Lung (tissue), 12 donors: Measurements from ENCODE around the gene GPC5. TPM values are rescaled to one million over a fixed set of nuclear protein-coding genes. Genes with fewer than 3 reads are reported as not detected.

ENCODE experiments used
- ATAC-seq: fragments of 200-7000 bp; cut with Tn5 transposase; one replicate; pipeline ENCODE4 v1.9.1; 2020; ENCODE audit warnings: moderate number of reproducible peaks; ENCODE audit not compliant: insufficient read depth, low FRiP score
- DNase-seq, 3 donors: peaks; one replicate each; pipeline ENCODE4 v3.0.0-alpha.2; 2013 to 2017
- H3K27ac ChIP-seq, 2 donors: one replicate each; pipeline ENCODE4 v1.5.1; 2013; ENCODE audit warnings: mild to moderate bottlenecking in 2 of 2, moderate library complexity in 2 of 2, control low read depth in 1 of 2, inconsistent platforms in 1 of 2, low read depth in 1 of 2, low read length in 1 of 2
- H3K27me3 ChIP-seq, 3 donors: one replicate each; pipeline ENCODE4 v1.5.1; 2013; ENCODE audit warnings: low read length in 2 of 3; ENCODE audit not compliant: control insufficient read depth in 3 of 3, insufficient read depth in 3 of 3
- H3K36me3 ChIP-seq, 4 donors: one replicate each; pipeline ENCODE4 v1.5.1; 2013; ENCODE audit warnings: low read length in 4 of 4, mild to moderate bottlenecking in 1 of 4, moderate library complexity in 1 of 4; ENCODE audit not compliant: control insufficient read depth in 4 of 4, insufficient read depth in 4 of 4
- H3K4me1 ChIP-seq, 5 donors: one replicate each; pipeline ENCODE4 v1.5.1; 2013; ENCODE audit warnings: low read length in 5 of 5, mild to moderate bottlenecking in 2 of 5, moderate library complexity in 1 of 5; ENCODE audit not compliant: control insufficient read depth in 5 of 5, insufficient read depth in 5 of 5
- H3K4me3 ChIP-seq: one replicate; pipeline ENCODE4 v1.5.1; 2013; ENCODE audit warnings: mild to moderate bottlenecking, control low read depth, moderate library complexity
- H3K9ac ChIP-seq, 2 donors: one replicate each; pipeline ENCODE4 v1.5.1; 2013; ENCODE audit warnings: low read length in 2 of 2, control low read depth in 1 of 2; ENCODE audit not compliant: insufficient read depth in 1 of 2
- H3K9me3 ChIP-seq, 4 donors: one replicate each; pipeline ENCODE4 v1.5.1; 2013; ENCODE audit warnings: low read length in 3 of 4, mild to moderate bottlenecking in 1 of 4, moderate library complexity in 1 of 4; ENCODE audit not compliant: control insufficient read depth in 4 of 4, insufficient read depth in 3 of 4
- WGBS, 2 donors: extraction: QIAGEN DNeasy Blood & Tissue Kit; methylation state at CpG; one replicate each; pipeline ENCODE4 v1.1.7; 2013; 5-methylcytosine and 5-hydroxymethylcytosine counted together
- polyA plus RNA-seq, 2 donors: library from polyadenylated mRNA; stranded (reverse); fragments of 200-250 nt; gene quantifications; one replicate each; pipeline ENCODE4 v1.2.1, GENCODE V29; 2013
- total RNA-seq, 2 donors: library from RNA; depleted of rRNA in 1 of 2; stranded (reverse); fragments of >200 nt in 1 of 2; gene quantifications; one replicate each; pipeline ENCODE4 v1.2.1, GENCODE V29; 2014 to 2021
- TF ChIP-seq, protein P1 (sequence below): IDR thresholded peaks from 2 replicates; pipeline ENCODE4 v1.5.1; 2012; ENCODE audit warnings: mild to moderate bottlenecking; ENCODE audit errors: control extremely low read depth, extremely low read depth
- donor health status: control.
- donor health status: control.
- donor health status: Bipolar disorder and iron deficiency.
- donor health status: healthy.
- donor health status: DM: yes; HTN: yes; CAD: no.

GPC5 gene
- total and polyA plus RNA-seq, 4 donors = 0.55 to 37.3 (median 4.4) TPM

DNA sequence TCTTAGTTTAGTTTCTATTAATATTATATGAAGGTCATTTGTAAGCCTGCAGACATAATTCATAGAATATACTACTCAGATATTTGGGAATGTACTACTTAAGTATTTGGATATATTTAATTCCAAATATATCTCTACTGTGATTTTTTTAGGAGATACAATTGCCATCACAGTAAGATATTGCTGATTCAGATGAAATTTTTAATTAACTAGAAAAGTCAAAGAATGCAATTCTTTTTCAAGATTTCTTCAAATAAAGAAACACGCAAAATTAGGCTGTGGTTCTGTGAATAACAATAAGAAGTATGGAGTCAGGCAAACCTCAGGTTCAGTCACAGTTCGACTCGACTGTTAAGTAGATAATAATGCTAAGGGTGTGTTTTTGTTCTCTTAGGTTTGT lies 1277.8 kb downstream of the GPC5 start:
- H3K27me3 ChIP-seq = no peaks in the 10 kb centered on the region
- TF ChIP-seq, protein P1, sequence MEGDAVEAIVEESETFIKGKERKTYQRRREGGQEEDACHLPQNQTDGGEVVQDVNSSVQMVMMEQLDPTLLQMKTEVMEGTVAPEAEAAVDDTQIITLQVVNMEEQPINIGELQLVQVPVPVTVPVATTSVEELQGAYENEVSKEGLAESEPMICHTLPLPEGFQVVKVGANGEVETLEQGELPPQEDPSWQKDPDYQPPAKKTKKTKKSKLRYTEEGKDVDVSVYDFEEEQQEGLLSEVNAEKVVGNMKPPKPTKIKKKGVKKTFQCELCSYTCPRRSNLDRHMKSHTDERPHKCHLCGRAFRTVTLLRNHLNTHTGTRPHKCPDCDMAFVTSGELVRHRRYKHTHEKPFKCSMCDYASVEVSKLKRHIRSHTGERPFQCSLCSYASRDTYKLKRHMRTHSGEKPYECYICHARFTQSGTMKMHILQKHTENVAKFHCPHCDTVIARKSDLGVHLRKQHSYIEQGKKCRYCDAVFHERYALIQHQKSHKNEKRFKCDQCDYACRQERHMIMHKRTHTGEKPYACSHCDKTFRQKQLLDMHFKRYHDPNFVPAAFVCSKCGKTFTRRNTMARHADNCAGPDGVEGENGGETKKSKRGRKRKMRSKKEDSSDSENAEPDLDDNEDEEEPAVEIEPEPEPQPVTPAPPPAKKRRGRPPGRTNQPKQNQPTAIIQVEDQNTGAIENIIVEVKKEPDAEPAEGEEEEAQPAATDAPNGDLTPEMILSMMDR = no peak
- WGBS, 2 donors = 83 to 84% methylated on average over 3 of the region's 3 CpGs

DNA sequence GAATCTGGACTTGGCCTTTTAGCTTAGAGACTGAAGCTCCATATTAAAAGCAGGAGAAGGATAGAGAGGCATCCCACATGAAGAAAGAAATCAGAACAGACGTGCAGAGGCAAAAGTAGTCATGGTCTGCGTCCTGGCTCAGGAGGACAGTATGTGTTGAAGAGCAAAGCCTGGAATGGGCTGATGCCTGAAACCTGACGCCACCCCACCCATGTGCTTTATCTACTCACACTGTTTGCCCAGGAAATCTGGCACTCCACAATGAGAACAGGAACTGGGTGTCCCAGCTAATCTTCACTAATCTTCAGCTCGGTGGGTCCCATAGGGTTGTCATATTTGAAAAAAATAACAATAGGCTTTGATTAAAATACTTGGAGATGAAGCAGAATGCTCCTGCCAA lies 1279.2 kb downstream of the GPC5 start:
- ATAC-seq (no peak), DNase-seq (no peak)
- no peaks in the 10 kb centered on the region for H3K4me1 ChIP-seq
- TF ChIP-seq, protein P1 = no peak
- H3K4me3 ChIP-seq = no peak overlapping the region
- H3K27me3 ChIP-seq = no peaks in the 10 kb centered on the region
- no peaks in the 10 kb centered on the region for H3K9me3 ChIP-seq
- no peak overlapping the region for H3K9ac ChIP-seq
- no peak overlapping the region for H3K27ac ChIP-seq
- no peaks in the 10 kb centered on the region for H3K36me3 ChIP-seq
- 55 to 65% methylated on average over 4 of the region's 4 CpGs for WGBS, 2 donors

More for the DNA sequence above, 1277.8 kb downstream of the GPC5 start:
- Histone ChIP-seq H3K9ac (no peak overlapping the region), H3K36me3 (no peaks in the 10 kb centered on the region), H3K27ac (no peak overlapping the region), H3K9me3 (no peaks in the 10 kb centered on the region), H3K4me1 (no peaks in the 10 kb centered on the region), H3K4me3 (no peak overlapping the region)
- no peak for ATAC-seq
- no peak for DNase-seq

DNA sequence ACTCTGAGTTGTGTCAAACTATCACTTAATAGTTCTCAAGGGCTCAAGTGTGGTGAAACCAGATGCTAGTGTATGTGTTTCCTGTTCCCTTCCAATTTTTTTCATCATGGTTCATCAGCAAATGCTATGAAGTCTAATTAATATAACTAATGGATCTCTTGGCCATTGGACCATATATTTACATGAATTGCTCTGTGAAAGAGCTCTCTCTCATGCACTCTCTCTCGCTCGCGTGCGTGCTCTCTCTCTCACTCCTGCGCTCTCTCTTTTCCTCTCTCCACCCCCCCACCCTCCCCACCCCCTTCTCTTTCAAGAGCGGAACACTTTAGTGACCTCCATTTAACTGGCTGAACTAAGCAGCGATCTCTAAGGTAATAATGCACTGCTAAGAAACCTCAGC lies 1281.2 kb downstream of the GPC5 start:
- Histone ChIP-seq H3K36me3 (no peaks in the 10 kb centered on the region), H3K4me3 (no peak overlapping the region), H3K9me3 (no peaks in the 10 kb centered on the region), H3K27ac (no peak overlapping the region), H3K9ac (no peak overlapping the region), H3K4me1 (no peaks in the 10 kb centered on the region), H3K27me3 (no peaks in the 10 kb centered on the region)
- ATAC-seq (no peak), DNase-seq (no peak)
- TF ChIP-seq, protein P1 = no peak
- 93 to 95% methylated on average over 7 of the region's 7 CpGs for WGBS, 2 donors

GRCh38 chr13:92681239-92681638 lies 1282.8 kb downstream of the GPC5 start:
- TF ChIP-seq, protein P1 = no peak
- 78 to 80% methylated on average over 4 of the region's 4 CpGs for WGBS, 2 donors
- Histone ChIP-seq H3K9ac (no peak overlapping the region), H3K4me1 (no peaks in the 10 kb centered on the region), H3K36me3 (no peaks in the 10 kb centered on the region), H3K27me3 (no peaks in the 10 kb centered on the region), H3K27ac (no peak overlapping the region), H3K4me3 (no peak overlapping the region), H3K9me3 (no peaks in the 10 kb centered on the region)
- no peak for ATAC-seq
- DNase-seq = no peak
